ENCODE results near the gene POR.

DNA sequence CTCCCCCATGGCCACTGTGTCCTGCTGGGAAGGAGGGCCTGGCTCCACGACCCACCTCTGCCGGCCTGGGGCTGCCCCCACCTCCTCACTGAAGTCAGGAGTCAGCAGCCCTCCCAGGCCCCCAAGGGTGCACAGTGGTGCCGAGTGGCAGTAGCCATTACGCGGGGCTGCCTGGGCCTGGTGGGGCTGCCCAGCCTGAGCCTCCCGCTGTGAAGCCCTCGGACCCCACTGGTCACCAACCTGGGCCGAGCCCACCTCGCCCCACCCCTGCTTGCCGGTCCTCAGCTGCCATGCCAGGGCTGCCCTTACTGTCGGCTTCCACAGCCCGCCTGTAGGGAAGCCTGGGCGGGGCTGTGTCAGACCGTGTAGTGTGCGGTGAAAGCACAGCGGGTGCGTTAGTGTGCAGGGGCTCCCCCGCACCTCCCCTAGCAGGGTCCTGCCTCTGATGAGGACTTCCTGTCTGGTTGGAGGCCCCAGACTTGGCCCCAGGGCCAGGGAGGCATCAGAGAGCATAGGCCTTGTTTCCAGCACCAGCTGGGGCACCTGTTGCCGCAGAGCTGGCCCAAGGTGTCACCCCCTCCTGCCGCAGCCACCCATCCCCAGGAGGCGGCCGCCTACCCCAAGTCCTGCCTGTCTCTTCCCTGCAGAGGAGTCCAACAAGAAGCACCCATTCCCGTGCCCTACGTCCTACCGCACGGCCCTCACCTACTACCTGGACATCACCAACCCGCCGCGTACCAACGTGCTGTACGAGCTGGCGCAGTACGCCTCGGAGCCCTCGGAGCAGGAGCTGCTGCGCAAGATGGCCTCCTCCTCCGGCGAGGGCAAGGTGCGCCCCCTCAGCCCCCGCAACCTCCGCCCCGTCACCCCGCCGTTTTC, 69.4 kb downstream of the POR start:
- TF ChIP-seq SP1 (IDR thresholded peaks at IDR 0.05) (no peak), SUZ12 (IDR thresholded peaks at IDR 0.05) (no peak), BHLHE40 (IDR thresholded peaks at IDR 0.05; ENCODE audit: borderline replicate concordance) (no peak), ZNF384 (IDR thresholded peaks at IDR 0.05) (no peak), NFRKB (IDR thresholded peaks at IDR 0.05) (no peak), LEF1 (IDR thresholded peaks at IDR 0.05; ENCODE audit: borderline replicate concordance) (no peak), FOXM1 (IDR thresholded peaks at IDR 0.05; ENCODE audit: borderline replicate concordance) (no peak), HDGF (IDR thresholded peaks at IDR 0.05; ENCODE audit: borderline replicate concordance) (no peak), ARNT (IDR thresholded peaks at IDR 0.05) (no peak), CTBP1 (IDR thresholded peaks at IDR 0.05; ENCODE audit: borderline replicate concordance) (no peak), FOXA1 (IDR thresholded peaks at IDR 0.05) (no peak), L3MBTL2 (conservative IDR thresholded peaks at IDR 0.05) (no peak), TARDBP (IDR thresholded peaks at IDR 0.05) (no peak)
- TF ChIP-seq, protein P1, sequence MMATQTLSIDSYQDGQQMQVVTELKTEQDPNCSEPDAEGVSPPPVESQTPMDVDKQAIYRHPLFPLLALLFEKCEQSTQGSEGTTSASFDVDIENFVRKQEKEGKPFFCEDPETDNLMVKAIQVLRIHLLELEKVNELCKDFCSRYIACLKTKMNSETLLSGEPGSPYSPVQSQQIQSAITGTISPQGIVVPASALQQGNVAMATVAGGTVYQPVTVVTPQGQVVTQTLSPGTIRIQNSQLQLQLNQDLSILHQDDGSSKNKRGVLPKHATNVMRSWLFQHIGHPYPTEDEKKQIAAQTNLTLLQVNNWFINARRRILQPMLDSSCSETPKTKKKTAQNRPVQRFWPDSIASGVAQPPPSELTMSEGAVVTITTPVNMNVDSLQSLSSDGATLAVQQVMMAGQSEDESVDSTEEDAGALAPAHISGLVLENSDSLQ (IDR thresholded peaks at IDR 0.05): no peak
